ENCODE data around the gene WDR77.

Gene WDR77

GRCh38 chr1:111448918-111449702, at the start of gene WDR77, which contains the start of gene ATP5PB:
TSS of gene WDR77 (minus strand) at chr1:111449256. CDS start at chr1:111449169, 87 bp downstream.
TSS of gene ATP5PB (plus strand) at chr1:111449464. CDS start at chr1:111449542, 78 bp downstream.
- peak; percentile 87 for DNase-seq (ENCODE audit: insufficient read length, low spot score)
- peak; percentile 98 for FAIRE-seq
- peak; percentile 29 for TF ChIP-seq POLR2A (IDR thresholded peaks at IDR 0.05; ENCODE audit: low read depth, low read length)

GRCh38 chr1:111497592-111497991, 48.5 kb upstream of the WDR77 start:
- DNase-seq (ENCODE audit: insufficient read length, low spot score) (no peak), FAIRE-seq (no peak)
- no peak for TF ChIP-seq POLR2A (IDR thresholded peaks at IDR 0.05; ENCODE audit: low read depth, low read length)

DNA sequence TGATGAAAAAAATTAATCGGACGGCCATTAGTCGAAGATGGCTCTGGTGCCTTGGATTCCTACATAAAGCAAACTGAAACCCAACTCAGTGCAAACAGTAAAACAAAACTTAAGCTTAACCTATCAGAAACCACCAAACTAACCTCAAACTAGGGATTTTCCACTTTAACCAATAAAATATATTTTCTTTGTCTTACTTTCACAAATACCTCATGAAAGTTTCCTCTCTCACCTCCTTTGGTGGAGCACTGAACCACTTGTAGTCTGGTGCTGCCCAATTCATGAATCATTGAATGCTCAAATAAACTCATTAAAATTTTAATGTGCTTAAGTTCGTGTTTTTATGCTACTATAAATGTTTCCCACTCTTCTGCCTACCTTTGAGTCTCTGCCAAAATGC, 47.3 kb upstream of the WDR77 start:
- no peak for DNase-seq (ENCODE audit: insufficient read length, low spot score)
- no peak for FAIRE-seq
- no peak for TF ChIP-seq POLR2A (IDR thresholded peaks at IDR 0.05; ENCODE audit: low read depth, low read length)

- no peak for TF ChIP-seq POLR2A (IDR thresholded peaks at IDR 0.05; ENCODE audit: low read depth, low read length)
- DNase-seq (ENCODE audit: insufficient read length, low spot score): no peak
- FAIRE-seq: no peak
Observed at GRCh38 chr1:111491070-111491469, 42.0 kb upstream of the WDR77 start.

DNA sequence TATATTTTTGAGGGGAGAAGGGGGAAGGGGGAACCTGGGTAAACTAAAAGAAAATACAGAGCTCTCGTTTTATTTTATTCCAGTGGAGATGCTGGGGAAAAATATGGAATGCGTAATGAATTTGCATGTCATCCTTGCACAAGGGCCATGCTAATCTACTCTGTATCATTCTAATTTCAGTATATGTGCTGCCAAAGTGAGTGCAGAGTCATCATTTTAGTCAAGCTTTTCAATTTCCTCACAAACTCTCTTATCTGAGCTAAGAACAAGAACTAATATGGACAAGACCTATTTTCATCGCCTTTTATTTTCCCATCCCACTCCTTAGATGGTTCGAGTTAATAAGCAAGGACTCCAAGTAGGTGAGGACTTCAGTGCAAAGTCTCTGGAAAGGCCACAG, 41.2 kb upstream of the WDR77 start:
- DNase-seq (ENCODE audit: insufficient read length, low spot score) (no peak), FAIRE-seq (no peak)
- no peak for TF ChIP-seq POLR2A (IDR thresholded peaks at IDR 0.05; ENCODE audit: low read depth, low read length)

- TF ChIP-seq POLR2A (IDR thresholded peaks at IDR 0.05; ENCODE audit: low read depth, low read length): no peak
- DNase-seq (ENCODE audit: insufficient read length, low spot score) (no peak), FAIRE-seq (no peak)
Observed at GRCh38 chr1:111489604-111490003, 40.5 kb upstream of the WDR77 start.

DNA sequence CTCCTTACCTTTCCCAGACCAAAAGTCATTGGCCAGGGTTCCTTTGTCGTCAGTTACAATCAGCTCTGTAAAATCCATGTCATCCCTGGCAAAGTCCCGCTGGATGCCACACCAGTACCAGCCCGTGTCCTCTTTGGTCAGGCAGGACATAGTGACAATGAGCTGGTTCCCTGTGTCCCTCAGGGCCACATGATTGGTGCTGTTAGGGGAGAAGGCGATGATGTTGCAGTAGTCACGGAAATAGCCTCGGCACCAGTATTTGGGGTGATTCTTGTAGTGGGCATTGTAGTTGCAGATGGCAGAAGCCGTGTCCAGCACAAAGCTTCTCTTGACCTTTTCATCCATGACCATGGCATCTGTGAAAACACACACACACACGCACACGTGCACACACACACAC, 39.6 kb upstream of the WDR77 start:
- TF ChIP-seq POLR2A (IDR thresholded peaks at IDR 0.05; ENCODE audit: low read depth, low read length): no peak
- DNase-seq (ENCODE audit: insufficient read length, low spot score) (no peak), FAIRE-seq (no peak)

GRCh38 chr1:111487133-111487532, 38.1 kb upstream of the WDR77 start:
- no peak for TF ChIP-seq POLR2A (IDR thresholded peaks at IDR 0.05; ENCODE audit: low read depth, low read length)
- DNase-seq (ENCODE audit: insufficient read length, low spot score): no peak
- no peak for FAIRE-seq

- TF ChIP-seq POLR2A (IDR thresholded peaks at IDR 0.05; ENCODE audit: low read depth, low read length): no peak
- FAIRE-seq: no peak
Observed at GRCh38 chr1:111486431-111486830, 37.4 kb upstream of the WDR77 start.

GRCh38 chr1:111484391-111485026, 35.5 kb upstream of the WDR77 start:
- no peak for DNase-seq (ENCODE audit: insufficient read length, low spot score)
- no peak for FAIRE-seq

More at GRCh38 chr1:111486431-111486830, 37.4 kb upstream of the WDR77 start:
- no peak for DNase-seq (ENCODE audit: insufficient read length, low spot score)

GRCh38 chr1:111483876-111484275, 34.8 kb upstream of the WDR77 start:
- no peak for TF ChIP-seq POLR2A (IDR thresholded peaks at IDR 0.05; ENCODE audit: low read depth, low read length)
- no peak for DNase-seq (ENCODE audit: insufficient read length, low spot score)
- no peak for FAIRE-seq

More at GRCh38 chr1:111484391-111485026, 35.5 kb upstream of the WDR77 start:
- no peak for TF ChIP-seq POLR2A (IDR thresholded peaks at IDR 0.05; ENCODE audit: low read depth, low read length)

GRCh38 chr1:111483166-111483565, 34.1 kb upstream of the WDR77 start:
- DNase-seq (ENCODE audit: insufficient read length, low spot score): no peak
- no peak for TF ChIP-seq POLR2A (IDR thresholded peaks at IDR 0.05; ENCODE audit: low read depth, low read length)
- FAIRE-seq: no peak

GRCh38 chr1:111481387-111482221, 32.5 kb upstream of the WDR77 start:
- TF ChIP-seq POLR2A (IDR thresholded peaks at IDR 0.05; ENCODE audit: low read depth, low read length): no peak
- DNase-seq (ENCODE audit: insufficient read length, low spot score) (peak; percentile 51), FAIRE-seq (peak; percentile 11)

- no peak for DNase-seq (ENCODE audit: insufficient read length, low spot score)
- no peak for FAIRE-seq
- TF ChIP-seq POLR2A (IDR thresholded peaks at IDR 0.05; ENCODE audit: low read depth, low read length): no peak
Observed at GRCh38 chr1:111480674-111481073, 31.6 kb upstream of the WDR77 start.

Data from H54 (cell line).